Osteocyte (in vitro differentiated cells): ENCODE data around the gene DIPK1C. TPM values are rescaled to one million over a fixed set of nuclear protein-coding genes. Genes with fewer than 3 reads are reported as not detected.

Experiments
- DNase-seq: peaks from one replicate; pipeline ENCODE4 v3.0.0; 2021; ENCODE audit warnings: mixed read lengths; ENCODE audit not compliant: unreplicated experiment; ENCODE audit errors: extremely low spot score
- H3K27ac Mint-ChIP-seq: one replicate; pipeline ENCODE4 v1.8.0; 2021; ENCODE audit warnings: mild to moderate bottlenecking, mixed read lengths; ENCODE audit not compliant: unreplicated experiment
- H3K27me3 Mint-ChIP-seq: one replicate; pipeline ENCODE4 v1.8.0; 2021; ENCODE audit warnings: mixed read lengths; ENCODE audit not compliant: unreplicated experiment
- H3K36me3 Mint-ChIP-seq: one replicate; pipeline ENCODE4 v1.8.0; 2021; ENCODE audit warnings: mixed read lengths; ENCODE audit not compliant: unreplicated experiment
- H3K4me1 Mint-ChIP-seq: one replicate; pipeline ENCODE4 v1.8.0; 2021; ENCODE audit warnings: mixed read lengths; ENCODE audit not compliant: unreplicated experiment
- H3K4me3 Mint-ChIP-seq: one replicate; pipeline ENCODE4 v1.8.0; 2021; ENCODE audit warnings: mild to moderate bottlenecking, moderate library complexity, mixed read lengths; ENCODE audit not compliant: unreplicated experiment
- H3K9me3 Mint-ChIP-seq: one replicate; pipeline ENCODE4 v1.8.0; 2021; ENCODE audit warnings: mixed read lengths; ENCODE audit not compliant: unreplicated experiment
- CTCF ChIP-seq: fragments of 200-600 bp; sonication (generic); IDR thresholded peaks from 2 replicates; pipeline ENCODE4 v1.5.0; 2021; ENCODE audit warnings: antibody characterized with exemption, mild to moderate bottlenecking, moderate library complexity
- total RNA-seq: library from RNA; stranded (reverse); gene quantifications from 2 replicates; pipeline ENCODE4 v1.2.1, GENCODE V29; 2021

DIPK1C gene
- total RNA-seq, 1 donor from 2014 or later: not detected

DNA sequence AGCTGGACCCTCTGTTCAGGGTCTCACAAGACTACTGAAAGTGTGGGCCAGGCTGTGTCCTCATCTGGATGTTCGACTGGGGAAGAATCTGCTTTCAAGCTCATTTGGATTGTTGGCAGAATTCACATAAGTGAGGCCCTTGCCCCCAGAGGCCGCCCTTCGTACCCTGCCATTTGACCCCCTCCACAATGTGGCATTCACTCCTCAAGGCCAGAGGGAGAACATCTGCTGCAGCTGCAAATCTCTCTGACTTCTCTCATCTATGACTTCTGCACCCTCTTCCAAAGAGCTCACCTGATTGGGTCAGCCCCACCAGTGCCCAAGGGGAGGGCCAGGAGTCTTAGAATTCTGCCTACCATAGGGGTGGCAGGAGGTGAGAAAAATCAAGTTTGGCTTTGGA is 35.2 kb upstream of the DIPK1C start:
- Mint-ChIP-seq H3K36me3 (peaks cover 1% of the 10 kb centered on the region), H3K9me3 (no peaks in the 10 kb centered on the region), H3K27me3 (peaks cover 17% of the 10 kb centered on the region), H3K4me1 (peaks cover 8% of the 10 kb centered on the region), H3K27ac (no peak overlapping the region), H3K4me3 (no peak overlapping the region)
- no peak for TF ChIP-seq CTCF
- peak; percentile 56 for DNase-seq

- peak; percentile 30 for DNase-seq
- H3K36me3 Mint-ChIP-seq: peaks cover 1% of the 10 kb centered on the region
- TF ChIP-seq CTCF: no peak
- no peaks in the 10 kb centered on the region for H3K9me3 Mint-ChIP-seq
- H3K27me3 Mint-ChIP-seq: peaks cover 29% of the 10 kb centered on the region
- no peaks in the 10 kb centered on the region for H3K4me1 Mint-ChIP-seq
- H3K27ac Mint-ChIP-seq: no peak overlapping the region
- peak overlapping the region; percentile 21 for H3K4me3 Mint-ChIP-seq
Measured at GRCh38 chr18:74489676-74490075, 32.6 kb upstream of the DIPK1C start.

DNA sequence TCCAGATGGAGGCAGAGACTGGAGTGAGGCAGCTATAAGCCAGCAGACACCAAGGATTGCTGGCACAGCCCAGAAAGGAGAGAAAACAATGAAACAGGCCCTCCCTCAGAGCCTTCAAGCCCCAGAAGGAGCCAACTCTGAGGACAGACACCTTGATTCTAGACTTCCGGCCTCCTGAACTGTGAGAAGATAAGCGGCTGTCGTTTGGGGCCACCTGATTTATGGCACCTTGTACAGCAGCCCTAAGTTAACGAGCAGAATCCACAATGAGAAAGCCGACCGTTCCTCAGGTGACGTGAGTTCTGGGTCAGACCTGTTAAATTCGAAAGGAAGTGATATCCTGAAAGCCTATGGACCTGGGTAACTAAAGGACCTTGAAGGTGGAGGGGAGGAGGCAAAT is 31.8 kb upstream of the DIPK1C start:
- DNase-seq: peak; percentile 40
- Mint-ChIP-seq H3K36me3 (peaks cover 1% of the 10 kb centered on the region), H3K27ac (no peak overlapping the region), H3K27me3 (peaks cover 26% of the 10 kb centered on the region), H3K9me3 (no peaks in the 10 kb centered on the region), H3K4me3 (no peak overlapping the region), H3K4me1 (no peaks in the 10 kb centered on the region)
- no peak for TF ChIP-seq CTCF

- TF ChIP-seq CTCF: no peak
- Mint-ChIP-seq H3K4me1 (no peaks in the 10 kb centered on the region), H3K27me3 (peaks cover 21% of the 10 kb centered on the region), H3K27ac (no peak overlapping the region), H3K9me3 (no peaks in the 10 kb centered on the region), H3K4me3 (no peak overlapping the region), H3K36me3 (peaks cover 1% of the 10 kb centered on the region)
- DNase-seq: peak; percentile 67
Measured at GRCh38 chr18:74488354-74488753, 31.2 kb upstream of the DIPK1C start.

DNA sequence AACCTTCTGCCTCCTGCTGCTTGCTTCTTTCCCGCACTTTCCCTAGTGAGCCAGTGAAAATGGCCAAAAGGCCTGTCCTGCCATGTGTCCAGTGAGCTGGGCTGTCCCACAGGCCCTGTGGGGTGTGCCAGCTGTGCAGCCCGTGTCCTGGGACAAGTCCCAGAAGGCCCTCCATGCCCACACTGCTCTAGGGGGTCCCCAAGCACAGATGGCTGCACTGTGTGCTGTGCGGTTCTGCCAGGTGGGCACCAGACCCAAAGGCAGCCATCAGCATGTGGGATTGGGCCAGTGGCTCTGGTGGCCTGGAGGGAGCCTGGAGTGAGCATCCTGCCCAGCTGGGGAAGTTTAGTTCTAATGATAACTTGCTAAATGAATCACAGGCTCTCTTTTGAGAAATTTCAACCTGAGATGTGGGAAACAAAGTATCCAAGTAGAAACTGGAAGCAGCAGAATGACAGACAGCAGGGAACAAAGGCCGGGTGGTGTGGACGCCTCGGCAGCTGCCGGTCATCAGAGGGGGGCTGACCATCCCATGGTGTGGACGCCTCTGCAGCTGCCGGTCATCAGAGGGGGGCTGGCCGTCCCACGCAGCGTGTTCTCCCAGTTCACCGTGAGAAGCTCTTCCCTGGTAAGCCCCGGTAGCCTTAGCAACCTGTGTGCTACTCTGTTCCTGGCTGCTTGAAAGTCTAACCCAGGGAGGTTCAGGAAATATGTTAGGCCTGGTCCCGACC is 29.2 kb upstream of the DIPK1C start:
- no peak for TF ChIP-seq CTCF
- H3K27me3 Mint-ChIP-seq: peaks cover 21% of the 10 kb centered on the region
- H3K36me3 Mint-ChIP-seq: no peaks in the 10 kb centered on the region

More for the DNA sequence above, 29.2 kb upstream of the DIPK1C start:
- Mint-ChIP-seq H3K4me1 (no peaks in the 10 kb centered on the region), H3K4me3 (no peak overlapping the region), H3K9me3 (no peaks in the 10 kb centered on the region), H3K27ac (no peak overlapping the region)
- DNase-seq: peak; percentile 62
